ENCODE measurements around the gene ACOT11. TPM values are rescaled to one million over a fixed set of nuclear protein-coding genes. Genes with fewer than 3 reads are reported as not detected.
"Not testable (repeated sequence)": the region's sequence is repeated elsewhere in the genome, so short reads cannot be mapped to it uniquely, and the experiment has no call there.

ACOT11 gene
- 1.3 and 1.6 TPM in 2 replicates for total RNA-seq

GRCh38 chr1:54547601-54548388, at the start of gene ACOT11:
Gene ACOT11, plus strand, starts transcription at chr1:54548228. Its CDS starts 82 bp downstream, at chr1:54548310.
- DNase-seq, result no peak
- Mint-ChIP-seq H3K9me3 (no peaks in the 10 kb centered on the region), H3K4me3 (no peak within 1 kb of the TSS), H3K27me3 (peaks cover 4% of the 10 kb centered on the region), H3K27ac (no peak within 1 kb of the TSS), H3K36me3 (ENCODE audit: low read depth) (no peaks in the 10 kb centered on the region), H3K4me1 (peaks cover 5% of the 10 kb centered on the region)
- intact Hi-C loops (cut with micrococcal nuclease), result no loop called here

GRCh38 chr1:54498383-54499096, 49.5 kb upstream of the ACOT11 start:
- intact Hi-C loops (cut with micrococcal nuclease), result loop anchor here (2.0 to 5.0 kb wide), 3 partner anchors 44 to 366 kb away; no protein-coding TSS in a partner anchor
- peaks cover 8% of the 10 kb centered on the region for H3K4me1 Mint-ChIP-seq
- H3K4me3 Mint-ChIP-seq, result peak overlapping the region; percentile 70
- H3K27me3 Mint-ChIP-seq, result peaks cover 59% of the 10 kb centered on the region
- no peak for DNase-seq
- H3K36me3 Mint-ChIP-seq (ENCODE audit: low read depth), result no peaks in the 10 kb centered on the region
- H3K27ac Mint-ChIP-seq, result no peak overlapping the region
- H3K9me3 Mint-ChIP-seq, result no peaks in the 10 kb centered on the region

- H3K4me1 Mint-ChIP-seq, result peaks cover 8% of the 10 kb centered on the region
- DNase-seq, result no peak
- H3K27ac Mint-ChIP-seq, result no peak overlapping the region
- no peaks in the 10 kb centered on the region for H3K36me3 Mint-ChIP-seq (ENCODE audit: low read depth)
- peaks cover 57% of the 10 kb centered on the region for H3K27me3 Mint-ChIP-seq
- intact Hi-C loops (cut with micrococcal nuclease), result loop anchor here (2.0 to 5.0 kb wide), 3 partner anchors 43 to 367 kb away; no protein-coding TSS in a partner anchor
- peak overlapping the region; percentile 70 for H3K4me3 Mint-ChIP-seq
- no peaks in the 10 kb centered on the region for H3K9me3 Mint-ChIP-seq
These were observed 49.0 kb upstream of the ACOT11 start for GRCh38 chr1:54499097-54499359.

- no peaks in the 10 kb centered on the region for H3K9me3 Mint-ChIP-seq
- H3K27ac Mint-ChIP-seq, result no peak overlapping the region
- intact Hi-C loops (cut with micrococcal nuclease), result loop anchor here (2.0 to 5.0 kb wide), 3 partner anchors 43 to 367 kb away; no protein-coding TSS in a partner anchor
- H3K27me3 Mint-ChIP-seq, result peaks cover 56% of the 10 kb centered on the region
- H3K36me3 Mint-ChIP-seq (ENCODE audit: low read depth), result no peaks in the 10 kb centered on the region
- peaks cover 8% of the 10 kb centered on the region for H3K4me1 Mint-ChIP-seq
- DNase-seq, result peak; percentile 82
- H3K4me3 Mint-ChIP-seq, result peak overlapping the region; percentile 70
These were observed 48.5 kb upstream of the ACOT11 start for GRCh38 chr1:54499360-54500106.

DNA sequence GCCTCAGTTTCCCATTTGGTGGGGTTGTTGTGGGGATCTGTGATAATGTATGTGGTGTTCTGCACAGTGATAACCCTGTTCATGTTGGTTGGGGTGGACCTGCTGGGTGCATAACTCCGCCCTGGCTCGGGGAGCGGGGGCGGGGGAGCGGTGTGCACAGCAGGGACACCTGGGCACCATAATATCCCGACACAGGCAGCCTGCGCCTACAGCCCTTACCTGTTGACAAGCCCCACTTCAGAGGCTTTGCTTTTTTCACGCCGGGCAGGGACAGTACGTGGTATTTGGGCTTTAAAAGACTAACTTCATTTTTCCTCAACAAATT, 48.0 kb upstream of the ACOT11 start:
- intact Hi-C loops (cut with micrococcal nuclease), result no loop called here

DNA sequence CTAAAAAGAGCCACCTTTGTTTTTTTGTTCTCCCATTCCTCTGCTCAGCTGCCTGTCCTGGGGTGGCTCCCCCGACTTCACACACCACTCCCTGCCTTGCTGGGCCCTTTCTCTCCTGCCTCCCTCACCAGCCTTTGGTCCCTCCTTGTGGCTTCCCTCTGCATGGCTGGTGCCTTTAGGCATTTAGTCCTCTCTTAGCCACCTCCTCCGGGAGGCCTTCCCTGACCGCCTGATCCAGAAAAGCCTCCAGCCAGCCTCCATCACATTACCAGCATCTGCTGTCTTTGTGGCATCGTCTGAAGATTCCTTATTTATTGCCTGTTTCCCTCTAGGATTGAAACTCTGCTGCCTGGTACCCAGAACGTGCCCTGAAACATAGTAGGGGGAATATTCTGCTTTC, 46.2 kb upstream of the ACOT11 start:
- Mint-ChIP-seq H3K27ac (no peak overlapping the region), H3K27me3 (peaks cover 42% of the 10 kb centered on the region), H3K4me3 (no peak overlapping the region), H3K9me3 (no peaks in the 10 kb centered on the region), H3K36me3 (ENCODE audit: low read depth) (no peaks in the 10 kb centered on the region), H3K4me1 (peaks cover 8% of the 10 kb centered on the region)
- DNase-seq, result no peak
- intact Hi-C loops (cut with micrococcal nuclease), result no loop called here

More for the DNA sequence above, 48.0 kb upstream of the ACOT11 start:
- Mint-ChIP-seq H3K4me1 (peaks cover 8% of the 10 kb centered on the region), H3K36me3 (ENCODE audit: low read depth) (no peaks in the 10 kb centered on the region), H3K27me3 (peaks cover 54% of the 10 kb centered on the region), H3K4me3 (peak overlapping the region; percentile 63), H3K9me3 (no peaks in the 10 kb centered on the region), H3K27ac (no peak overlapping the region)
- no peak for DNase-seq

- intact Hi-C loops (cut with micrococcal nuclease), result no loop called here
- H3K4me1 Mint-ChIP-seq, result peaks cover 8% of the 10 kb centered on the region
- H3K9me3 Mint-ChIP-seq, result no peaks in the 10 kb centered on the region
- H3K27me3 Mint-ChIP-seq, result peaks cover 37% of the 10 kb centered on the region
- no peak for DNase-seq
- H3K27ac Mint-ChIP-seq, result no peak overlapping the region
- no peak overlapping the region for H3K4me3 Mint-ChIP-seq
- H3K36me3 Mint-ChIP-seq (ENCODE audit: low read depth), result no peaks in the 10 kb centered on the region
These were observed 45.7 kb upstream of the ACOT11 start for GRCh38 chr1:54502342-54502741.

GRCh38 chr1:54506594-54506993, 41.4 kb upstream of the ACOT11 start:
- Mint-ChIP-seq H3K4me1 (no peaks in the 10 kb centered on the region), H3K4me3 (no peak overlapping the region), H3K27ac (no peak overlapping the region), H3K9me3 (no peaks in the 10 kb centered on the region), H3K27me3 (peaks cover 12% of the 10 kb centered on the region), H3K36me3 (ENCODE audit: low read depth) (no peaks in the 10 kb centered on the region)
- intact Hi-C loops (cut with micrococcal nuclease), result no loop called here
- DNase-seq, result no peak

DNA sequence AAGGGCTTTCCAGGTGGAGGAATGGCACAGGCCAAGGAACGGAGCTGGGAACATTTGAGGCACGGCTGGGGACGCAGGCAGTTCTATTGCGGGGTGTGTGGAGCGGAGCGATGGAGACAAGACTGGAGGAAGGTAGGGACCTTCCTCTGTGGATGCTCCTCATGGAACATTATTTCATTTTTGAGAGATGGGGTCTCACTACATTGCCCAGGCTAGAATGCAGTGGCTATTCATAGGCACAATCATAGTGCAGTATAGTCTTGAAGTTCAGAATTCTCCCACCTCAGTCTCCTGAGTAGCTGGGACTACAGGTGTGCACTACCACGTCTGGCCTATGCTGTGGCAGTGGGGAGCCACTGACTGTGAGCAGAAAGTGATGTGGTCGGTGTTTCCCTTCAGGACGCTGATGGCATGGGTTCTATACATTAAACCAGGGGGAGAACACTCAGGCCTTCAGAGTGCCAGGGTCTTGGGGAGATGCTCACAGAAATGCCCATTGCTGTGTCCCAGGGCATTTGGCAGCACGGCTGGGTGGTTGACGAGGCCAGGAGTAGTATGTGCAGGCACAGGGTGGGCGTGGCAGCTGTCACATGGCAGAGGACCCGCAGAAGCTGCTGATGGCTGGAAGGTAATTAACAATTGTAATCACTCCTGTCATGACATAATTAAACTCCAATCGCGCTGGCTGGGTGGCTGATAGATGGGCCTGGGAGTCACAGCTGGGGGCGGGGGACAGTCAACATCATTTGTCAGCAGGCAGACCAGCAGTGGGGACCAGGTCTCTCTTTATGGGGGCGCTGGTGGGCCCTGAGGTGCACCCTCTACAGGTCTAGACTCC, 40.8 kb upstream of the ACOT11 start:
- Mint-ChIP-seq H3K36me3 (ENCODE audit: low read depth) (no peaks in the 10 kb centered on the region), H3K4me3 (no peak overlapping the region), H3K27me3 (peaks cover 7% of the 10 kb centered on the region), H3K27ac (no peak overlapping the region), H3K9me3 (no peaks in the 10 kb centered on the region), H3K4me1 (no peaks in the 10 kb centered on the region)
- no peak for DNase-seq
- intact Hi-C loops (cut with micrococcal nuclease), result no loop called here

- Mint-ChIP-seq H3K9me3 (no peaks in the 10 kb centered on the region), H3K4me3 (no peak overlapping the region), H3K27ac (no peak overlapping the region), H3K36me3 (ENCODE audit: low read depth) (no peaks in the 10 kb centered on the region), H3K4me1 (no peaks in the 10 kb centered on the region), H3K27me3 (peaks cover 2% of the 10 kb centered on the region)
- intact Hi-C loops (cut with micrococcal nuclease), result no loop called here
- no peak for DNase-seq
These were observed 37.2 kb upstream of the ACOT11 start for GRCh38 chr1:54510715-54511270.

GRCh38 chr1:54513921-54514580, 34.0 kb upstream of the ACOT11 start:
- DNase-seq, result not testable (repeated sequence)

DNA sequence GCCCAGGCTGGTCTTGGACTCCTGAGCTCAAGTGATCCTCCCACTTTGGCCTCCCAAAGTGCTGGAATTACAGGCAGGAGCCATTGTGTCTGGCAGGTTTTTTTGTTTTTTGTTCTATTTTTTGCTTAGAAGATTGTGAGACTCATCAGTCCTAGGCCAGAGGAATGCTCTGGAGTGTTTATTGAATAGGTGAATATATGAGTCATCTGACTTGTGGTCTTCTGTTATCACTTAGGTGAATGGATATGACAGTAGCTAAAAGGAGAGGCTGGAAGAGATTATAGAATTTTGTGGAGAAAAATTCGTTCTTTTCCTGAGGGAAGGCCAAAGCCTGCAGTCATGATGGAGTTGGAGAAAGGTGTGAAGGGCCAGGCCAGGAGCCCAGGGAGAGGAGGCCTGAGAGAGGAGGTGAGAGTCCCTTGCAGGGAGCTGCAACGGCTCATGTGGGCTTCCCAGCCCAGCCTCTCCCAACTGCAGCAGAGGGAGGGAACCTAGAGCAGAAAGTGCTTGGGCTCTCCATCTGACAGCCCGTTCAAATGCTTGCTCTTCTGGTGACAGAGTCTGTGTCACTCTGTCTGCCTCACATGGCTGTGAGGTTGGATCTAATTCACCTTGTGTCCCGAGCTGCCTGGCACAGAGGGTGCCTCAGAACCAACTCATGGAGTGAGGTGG, 31.6 kb upstream of the ACOT11 start:
- Mint-ChIP-seq H3K9me3 (no peaks in the 10 kb centered on the region), H3K27ac (no peak overlapping the region), H3K27me3 (no peaks in the 10 kb centered on the region), H3K36me3 (ENCODE audit: low read depth) (no peaks in the 10 kb centered on the region), H3K4me3 (no peak overlapping the region), H3K4me1 (no peaks in the 10 kb centered on the region)
- DNase-seq, result no peak
- intact Hi-C loops (cut with micrococcal nuclease), result no loop called here

More at GRCh38 chr1:54513921-54514580, 34.0 kb upstream of the ACOT11 start:
- H3K9me3 Mint-ChIP-seq; intact Hi-C loops (cut with micrococcal nuclease); H3K4me3 Mint-ChIP-seq; H3K4me1 Mint-ChIP-seq; H3K27ac Mint-ChIP-seq; H3K36me3 Mint-ChIP-seq (ENCODE audit: low read depth); H3K27me3 Mint-ChIP-seq: not testable (repeated sequence)

Measured in activated CD4-positive, alpha-beta T cell treated with anti-CD3 and anti-CD28 coated beads, Interleukin-2, amount 10 ng/mL, durations not matched to agents 24 days and 14 days (primary cell).